ENCODE results near the gene KRTDAP.

- TF ChIP-seq POLR2A (IDR thresholded peaks at IDR 0.05; ENCODE audit: low read length), result no peak
- no peak for TF ChIP-seq GATA1 (IDR thresholded peaks at IDR 0.05; ENCODE audit: low read depth, low read length)
These were observed 42.4 kb downstream of the KRTDAP start, which contains the start of gene FFAR2 for GRCh38 chr19:35447606-35448469.

All from erythroblast (primary cell).